Measurements from ENCODE around the gene XCR1.
"Not testable (repeated sequence)": the region's sequence is repeated elsewhere in the genome, so short reads cannot be mapped to it uniquely, and the experiment has no call there.

The XCR1 gene

DNA sequence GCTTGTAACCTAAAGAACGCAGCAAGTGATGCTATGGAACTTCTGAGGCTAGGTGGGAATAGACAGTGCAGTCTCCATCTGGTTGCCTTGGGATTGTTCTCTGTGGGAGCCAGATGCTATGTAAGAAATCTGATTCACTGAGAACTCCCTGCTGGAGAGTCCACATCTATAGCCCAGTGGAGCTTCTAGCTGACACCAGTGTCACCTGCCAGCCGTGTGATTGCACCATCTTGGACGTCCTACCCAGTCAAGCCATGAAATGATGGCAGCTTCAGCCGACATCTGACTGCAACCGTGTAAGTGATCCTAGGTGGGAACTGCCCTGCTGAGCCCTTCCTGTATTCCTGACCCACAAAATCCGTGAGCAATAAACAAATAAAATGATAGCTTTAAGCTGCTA lies 19.2 kb downstream of the XCR1 start:
- TF ChIP-seq, protein P1, sequence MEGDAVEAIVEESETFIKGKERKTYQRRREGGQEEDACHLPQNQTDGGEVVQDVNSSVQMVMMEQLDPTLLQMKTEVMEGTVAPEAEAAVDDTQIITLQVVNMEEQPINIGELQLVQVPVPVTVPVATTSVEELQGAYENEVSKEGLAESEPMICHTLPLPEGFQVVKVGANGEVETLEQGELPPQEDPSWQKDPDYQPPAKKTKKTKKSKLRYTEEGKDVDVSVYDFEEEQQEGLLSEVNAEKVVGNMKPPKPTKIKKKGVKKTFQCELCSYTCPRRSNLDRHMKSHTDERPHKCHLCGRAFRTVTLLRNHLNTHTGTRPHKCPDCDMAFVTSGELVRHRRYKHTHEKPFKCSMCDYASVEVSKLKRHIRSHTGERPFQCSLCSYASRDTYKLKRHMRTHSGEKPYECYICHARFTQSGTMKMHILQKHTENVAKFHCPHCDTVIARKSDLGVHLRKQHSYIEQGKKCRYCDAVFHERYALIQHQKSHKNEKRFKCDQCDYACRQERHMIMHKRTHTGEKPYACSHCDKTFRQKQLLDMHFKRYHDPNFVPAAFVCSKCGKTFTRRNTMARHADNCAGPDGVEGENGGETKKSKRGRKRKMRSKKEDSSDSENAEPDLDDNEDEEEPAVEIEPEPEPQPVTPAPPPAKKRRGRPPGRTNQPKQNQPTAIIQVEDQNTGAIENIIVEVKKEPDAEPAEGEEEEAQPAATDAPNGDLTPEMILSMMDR (conservative IDR thresholded peaks at IDR 0.05; ENCODE audit: low read depth, low read length), result no peak
- H3K9ac ChIP-seq, result no peak overlapping the region
- H3K79me2 ChIP-seq (ENCODE audit: insufficient read depth, low read depth), result no peaks in the 10 kb centered on the region
- H3K27me3 ChIP-seq (ENCODE audit: insufficient read depth, low read depth), result no peaks in the 10 kb centered on the region
- H2AFZ ChIP-seq (ENCODE audit: low read depth), result no peak overlapping the region
- H4K20me1 ChIP-seq (ENCODE audit: insufficient read depth), result no peaks in the 10 kb centered on the region
- H3K4me1 ChIP-seq (ENCODE audit: low read depth, poor library complexity, severe bottlenecking), result peaks cover 12% of the 10 kb centered on the region
- H3K27ac ChIP-seq, result no peak overlapping the region
- no peaks in the 10 kb centered on the region for H3K36me3 ChIP-seq (ENCODE audit: insufficient read depth)
- no peak overlapping the region for H3K4me2 ChIP-seq
- no peak overlapping the region for H3K4me3 ChIP-seq (IDR thresholded peaks at IDR 0.05; ENCODE audit: insufficient read depth, low read depth, low read length)

DNA sequence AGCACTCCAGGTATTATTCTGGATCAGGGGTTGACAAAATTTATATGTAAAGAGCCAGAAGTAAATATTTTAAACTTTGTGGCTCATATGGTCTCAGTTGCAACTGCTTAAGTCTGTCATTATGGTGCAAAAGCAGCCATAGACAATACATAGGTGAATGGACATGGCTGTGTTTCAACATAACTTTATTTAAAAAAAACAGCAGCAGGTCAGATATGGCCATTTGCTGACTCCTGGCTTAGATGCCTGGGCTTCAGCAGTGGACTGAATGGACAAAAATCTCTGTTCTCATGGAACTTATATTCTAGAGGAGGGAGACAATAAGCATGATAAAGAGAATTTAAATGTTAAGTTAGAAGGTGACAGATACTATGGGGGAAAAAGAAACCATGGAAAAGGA lies 20.0 kb downstream of the XCR1 start:
- no peaks in the 10 kb centered on the region for H3K79me2 ChIP-seq (ENCODE audit: insufficient read depth, low read depth)
- no peak overlapping the region for H3K9ac ChIP-seq
- H3K4me3 ChIP-seq (IDR thresholded peaks at IDR 0.05; ENCODE audit: insufficient read depth, low read depth, low read length), result no peak overlapping the region
- no peak overlapping the region for H2AFZ ChIP-seq (ENCODE audit: low read depth)
- H3K4me2 ChIP-seq, result no peak overlapping the region
- no peaks in the 10 kb centered on the region for H4K20me1 ChIP-seq (ENCODE audit: insufficient read depth)
- no peaks in the 10 kb centered on the region for H3K27me3 ChIP-seq (ENCODE audit: insufficient read depth, low read depth)
- TF ChIP-seq, protein P1 (conservative IDR thresholded peaks at IDR 0.05; ENCODE audit: low read depth, low read length), result no peak
- no peaks in the 10 kb centered on the region for H3K36me3 ChIP-seq (ENCODE audit: insufficient read depth)
- H3K4me1 ChIP-seq (ENCODE audit: low read depth, poor library complexity, severe bottlenecking), result peaks cover 12% of the 10 kb centered on the region
- no peak overlapping the region for H3K27ac ChIP-seq

DNA sequence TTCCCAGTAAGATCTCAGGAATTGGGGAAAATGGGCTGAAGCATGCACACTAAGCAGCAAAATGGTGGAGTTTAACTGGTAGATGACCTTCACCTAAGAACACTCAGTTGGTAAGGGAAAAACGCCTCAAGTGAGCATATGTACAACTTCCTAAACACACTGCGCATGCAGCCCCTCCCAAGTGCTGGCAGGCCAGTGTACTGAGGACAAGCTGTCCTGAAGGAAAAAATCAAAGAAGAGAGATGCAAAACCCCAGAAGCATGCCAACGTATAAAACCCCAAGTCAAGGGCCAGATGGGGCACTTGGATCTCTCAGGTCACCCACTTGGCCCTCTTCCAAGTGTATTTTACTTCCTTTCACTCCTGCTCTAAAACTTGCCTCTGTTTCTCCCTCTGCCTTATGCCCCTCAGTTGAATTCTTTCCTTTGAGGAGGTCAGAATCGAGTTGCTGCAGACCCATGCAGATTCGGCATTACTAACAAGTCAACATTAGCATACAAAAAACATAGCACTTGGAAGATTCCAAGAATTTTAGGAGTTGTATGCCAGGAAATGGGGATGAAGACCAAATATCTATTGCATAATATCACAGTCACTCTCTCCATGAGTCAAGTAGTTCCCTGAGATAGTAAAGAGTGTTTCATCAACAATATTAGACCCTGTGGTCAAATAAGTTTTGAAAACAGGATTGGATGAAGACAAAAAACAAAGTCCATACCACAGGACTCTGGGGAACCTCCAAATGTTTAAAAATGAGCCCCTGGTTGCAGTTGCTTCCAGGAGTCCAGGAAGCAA lies 20.8 kb downstream of the XCR1 start:
- Histone ChIP-seq H3K27me3 (ENCODE audit: insufficient read depth, low read depth) (no peaks in the 10 kb centered on the region), H3K9ac (no peak overlapping the region), H3K36me3 (ENCODE audit: insufficient read depth) (no peaks in the 10 kb centered on the region), H3K27ac (no peak overlapping the region), H4K20me1 (ENCODE audit: insufficient read depth) (no peaks in the 10 kb centered on the region), H3K4me2 (no peak overlapping the region), H3K4me1 (ENCODE audit: low read depth, poor library complexity, severe bottlenecking) (peaks cover 12% of the 10 kb centered on the region), H2AFZ (ENCODE audit: low read depth) (no peak overlapping the region), H3K79me2 (ENCODE audit: insufficient read depth, low read depth) (no peaks in the 10 kb centered on the region), H3K4me3 (IDR thresholded peaks at IDR 0.05; ENCODE audit: insufficient read depth, low read depth, low read length) (no peak overlapping the region)
- TF ChIP-seq, protein P1 (conservative IDR thresholded peaks at IDR 0.05; ENCODE audit: low read depth, low read length), result no peak

DNA sequence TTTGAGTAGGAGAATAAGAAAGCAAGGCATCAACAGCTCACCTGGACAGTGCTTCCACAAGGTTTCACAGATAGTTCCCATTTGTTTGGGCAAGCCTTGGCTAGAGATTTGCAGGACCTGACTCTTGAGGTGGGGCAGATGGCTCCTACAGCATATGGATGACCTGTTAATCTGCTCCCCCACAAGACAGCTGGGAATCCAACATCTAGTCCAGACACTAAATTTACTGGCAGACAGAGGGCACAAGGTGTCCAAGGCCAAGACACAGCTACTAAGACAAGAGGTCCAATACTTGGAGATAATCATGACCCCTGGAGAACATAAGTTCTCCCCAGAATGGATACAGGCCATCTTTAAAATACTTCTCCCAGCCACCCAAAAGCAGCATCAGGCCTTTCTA lies 23.6 kb downstream of the XCR1 start:
- not testable (repeated sequence) for H3K27me3 ChIP-seq (ENCODE audit: insufficient read depth, low read depth)

DNA sequence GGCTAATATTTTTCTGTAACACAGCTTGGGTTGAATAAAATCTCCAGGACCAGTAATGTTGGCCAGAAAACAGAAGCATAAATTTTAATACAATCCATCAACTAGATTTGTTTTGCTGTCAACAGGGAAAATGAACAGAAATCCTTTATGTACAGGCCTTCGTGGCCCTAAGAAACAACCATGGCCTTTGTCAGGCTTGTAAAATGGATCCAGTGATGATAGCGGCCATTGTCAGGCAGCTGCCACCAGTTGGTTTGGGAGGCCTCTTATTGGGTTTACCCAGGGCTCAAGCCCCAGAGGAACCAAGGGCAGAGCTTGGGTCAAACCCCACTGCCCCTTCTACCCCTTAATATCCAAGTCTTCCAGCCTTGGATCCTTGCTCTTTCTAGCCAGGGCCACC lies 26.1 kb downstream of the XCR1 start:
- no peak overlapping the region for H3K4me2 ChIP-seq
- TF ChIP-seq, protein P1 (conservative IDR thresholded peaks at IDR 0.05; ENCODE audit: low read depth, low read length), result no peak
- H3K27ac ChIP-seq, result no peak overlapping the region
- H3K4me3 ChIP-seq (IDR thresholded peaks at IDR 0.05; ENCODE audit: insufficient read depth, low read depth, low read length), result no peak overlapping the region
- no peak overlapping the region for H3K9ac ChIP-seq
- no peaks in the 10 kb centered on the region for H4K20me1 ChIP-seq (ENCODE audit: insufficient read depth)
- H3K79me2 ChIP-seq (ENCODE audit: insufficient read depth, low read depth), result no peaks in the 10 kb centered on the region
- no peak overlapping the region for H2AFZ ChIP-seq (ENCODE audit: low read depth)
- H3K4me1 ChIP-seq (ENCODE audit: low read depth, poor library complexity, severe bottlenecking), result peaks cover 4% of the 10 kb centered on the region
- H3K27me3 ChIP-seq (ENCODE audit: insufficient read depth, low read depth), result no peaks in the 10 kb centered on the region
- no peaks in the 10 kb centered on the region for H3K36me3 ChIP-seq (ENCODE audit: insufficient read depth)

More for the DNA sequence above, 23.6 kb downstream of the XCR1 start:
- not testable (repeated sequence) for H3K9ac ChIP-seq; H3K27ac ChIP-seq; H3K79me2 ChIP-seq (ENCODE audit: insufficient read depth, low read depth); H3K4me1 ChIP-seq (ENCODE audit: low read depth, poor library complexity, severe bottlenecking); H2AFZ ChIP-seq (ENCODE audit: low read depth); H3K4me2 ChIP-seq; H3K36me3 ChIP-seq (ENCODE audit: insufficient read depth); H3K4me3 ChIP-seq (IDR thresholded peaks at IDR 0.05; ENCODE audit: insufficient read depth, low read depth, low read length); H4K20me1 ChIP-seq (ENCODE audit: insufficient read depth)
